ENCODE measurements around the gene PI4K2B. TPM values are rescaled to one million over a fixed set of nuclear protein-coding genes. Genes with fewer than 3 reads are reported as not detected.

Gene PI4K2B
- total and polyA plus RNA-seq, 8 donors, result 22.0 to 31.9 (median 25.9) TPM

GRCh38 chr4:25308761-25309160 is 74.9 kb downstream of the PI4K2B start:
- H3K27me3 ChIP-seq, result no peaks in the 10 kb centered on the region
- H3K4me3 ChIP-seq, result no peak overlapping the region
- no peak for TF ChIP-seq CTCF (IDR thresholded peaks at IDR 0.05)
- H3K4me1 ChIP-seq, result peaks cover 3 to 8% of the 10 kb centered on the region in 2 donors
- H3K36me3 ChIP-seq, result no peaks in the 10 kb centered on the region
- intact Hi-C loops (cut with DNase I), result no loop called here
- no peaks in the 10 kb centered on the region for H3K9me3 ChIP-seq
- DNase-seq (no peak), ATAC-seq (no peak)
- H3K27ac ChIP-seq, result no peak overlapping the region

GRCh38 chr4:25310066-25310802 is 76.4 kb downstream of the PI4K2B start:
- H3K9me3 ChIP-seq, result no peaks in the 10 kb centered on the region
- H3K27ac ChIP-seq, result no peak overlapping the region
- no peak for DNase-seq

GRCh38 chr4:25310803-25311166 is 77.0 kb downstream of the PI4K2B start:
- intact Hi-C loops (cut with DNase I), result no loop called here
- H3K27ac ChIP-seq, result no peak overlapping the region
- no peak for TF ChIP-seq CTCF (IDR thresholded peaks at IDR 0.05)

More at GRCh38 chr4:25310066-25310802, 76.4 kb downstream of the PI4K2B start:
- no peak for TF ChIP-seq CTCF (IDR thresholded peaks at IDR 0.05)
- no peak overlapping the region for H3K4me3 ChIP-seq
- intact Hi-C loops (cut with DNase I), result no loop called here
- ATAC-seq, result no peak
- peaks cover 3 to 9% of the 10 kb centered on the region in 2 donors for H3K4me1 ChIP-seq
- peaks cover 0 to 1% of the 10 kb centered on the region in 2 donors for H3K36me3 ChIP-seq
- H3K27me3 ChIP-seq, result no peaks in the 10 kb centered on the region

DNA sequence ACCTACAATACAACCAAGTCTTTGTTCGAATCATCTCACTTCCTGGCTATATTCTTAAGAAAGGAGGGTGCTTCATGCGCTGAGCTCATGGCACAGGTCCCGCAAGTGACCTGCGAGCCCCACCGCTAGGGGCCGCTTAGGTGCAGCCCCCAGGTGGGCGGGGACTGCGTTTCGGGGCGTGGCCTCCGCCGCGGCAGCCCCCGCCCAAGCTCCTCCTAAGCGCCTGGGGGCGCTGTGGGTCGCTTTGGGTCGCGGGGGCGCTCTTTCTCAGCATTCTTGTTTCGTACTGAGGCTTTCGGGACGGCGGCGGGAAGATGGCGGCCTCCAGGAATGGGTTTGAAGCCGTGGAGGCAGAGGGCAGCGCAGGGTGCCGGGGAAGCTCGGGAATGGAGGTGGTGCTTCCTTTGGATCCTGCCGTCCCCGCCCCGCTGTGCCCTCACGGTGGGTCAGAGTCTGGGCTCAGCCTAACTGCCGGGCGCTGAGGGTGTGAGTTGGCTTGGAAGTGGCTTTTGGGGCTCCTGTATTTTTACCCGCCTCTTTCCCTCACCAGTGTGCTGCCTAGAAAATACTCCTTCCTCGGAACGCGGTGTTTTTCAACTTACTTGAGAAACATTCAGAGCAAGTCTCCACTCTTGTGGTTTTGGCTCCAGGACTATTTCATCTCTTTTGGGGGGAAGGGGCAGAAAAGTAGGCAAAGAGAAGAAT is 78.8 kb downstream of the PI4K2B start, which contains the start of gene ZCCHC4:
Gene ZCCHC4 (plus strand): TSS at position 279 of the 705 bp plus-strand sequence. CDS start 36 bp downstream, at position 315.
- intact Hi-C loops (cut with DNase I), result no loop called here
- peaks cover 3 to 9% of the 10 kb centered on the region in 2 donors for H3K4me1 ChIP-seq
- H3K36me3 ChIP-seq, result peaks cover 0 to 14% of the 10 kb centered on the region in 2 donors
- peak; percentile 100 for ATAC-seq
- no peaks in the 10 kb centered on the region for H3K9me3 ChIP-seq
- no peaks in the 10 kb centered on the region for H3K27me3 ChIP-seq
- peak; percentile 88 to 97 (median 91) for DNase-seq
- peak within 1 kb of the TSS; percentile 56 to 69 for H3K4me3 ChIP-seq
- H3K27ac ChIP-seq, result peak within 1 kb of the TSS; percentile 74 to 79
- TF ChIP-seq CTCF (IDR thresholded peaks at IDR 0.05), result peak; percentile 99 to 100

More at GRCh38 chr4:25310803-25311166, 77.0 kb downstream of the PI4K2B start:
- Histone ChIP-seq H3K36me3 (peaks cover 0 to 7% of the 10 kb centered on the region in 2 donors), H3K9me3 (no peaks in the 10 kb centered on the region), H3K27me3 (no peaks in the 10 kb centered on the region), H3K4me1 (peaks cover 3 to 9% of the 10 kb centered on the region in 2 donors), H3K4me3 (no peak overlapping the region)
- ATAC-seq, result no peak
- DNase-seq, result no peak

Measured in left lung (tissue), 10 donors.